GM19351 (cell line): Measurements from ENCODE around the gene DAPK1.
A peak's percentile ranks its signal among the peaks of the same experiment; 100 is the strongest.
"Not testable (repeated sequence)": the region's sequence is repeated elsewhere in the genome, so short reads cannot be mapped to it uniquely, and the experiment has no call there.

Experiments
- ATAC-seq: cut with Tn5 transposase; IDR thresholded peaks from one replicate; pipeline ENCODE4 v1.9.1; 2021; ENCODE audit warnings: mild to moderate bottlenecking, moderate library complexity; ENCODE audit not compliant: unreplicated experiment

The DAPK1 gene

DNA sequence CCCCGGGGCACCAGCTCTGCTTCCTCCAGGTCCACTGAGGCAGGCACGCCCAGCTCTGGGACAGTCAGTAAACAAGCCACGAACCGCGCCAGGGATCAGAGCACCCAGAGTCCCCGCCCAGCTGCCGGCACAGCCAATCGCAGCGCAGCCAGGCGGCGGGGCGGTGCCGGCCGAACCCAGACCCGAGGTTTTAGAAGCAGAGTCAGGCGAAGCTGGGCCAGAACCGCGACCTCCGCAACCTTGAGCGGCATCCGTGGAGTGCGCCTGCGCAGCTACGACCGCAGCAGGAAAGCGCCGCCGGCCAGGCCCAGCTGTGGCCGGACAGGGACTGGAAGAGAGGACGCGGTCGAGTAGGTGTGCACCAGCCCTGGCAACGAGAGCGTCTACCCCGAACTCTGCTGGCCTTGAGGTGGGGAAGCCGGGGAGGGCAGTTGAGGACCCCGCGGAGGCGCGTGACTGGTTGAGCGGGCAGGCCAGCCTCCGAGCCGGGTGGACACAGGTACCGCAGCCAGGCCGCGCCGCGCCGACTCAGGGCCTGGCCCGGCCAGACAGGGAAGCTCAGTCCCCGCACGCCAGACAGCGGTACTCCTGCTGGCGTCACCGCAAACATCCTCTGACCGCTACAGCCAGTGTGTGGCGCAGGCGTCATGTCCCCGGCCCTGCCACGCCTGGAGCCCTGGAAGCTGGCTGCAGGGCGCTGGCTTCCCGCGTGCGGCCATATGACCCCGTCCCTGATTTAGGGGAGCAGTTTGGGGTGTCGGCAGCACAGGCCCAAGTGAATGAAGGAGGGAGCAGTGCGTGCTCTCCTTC is 228.4 kb downstream of the DAPK1 start, which contains the start of gene CTSL:
CTSL (plus strand) TSS at position 220 of the 810 bp plus-strand sequence. CDS start 1,485 bp downstream, outside the sequence.
- peak; percentile 74 for ATAC-seq

GRCh38 chr9:87729246-87729645 is 231.6 kb downstream of the DAPK1 start:
- ATAC-seq: no peak

DNA sequence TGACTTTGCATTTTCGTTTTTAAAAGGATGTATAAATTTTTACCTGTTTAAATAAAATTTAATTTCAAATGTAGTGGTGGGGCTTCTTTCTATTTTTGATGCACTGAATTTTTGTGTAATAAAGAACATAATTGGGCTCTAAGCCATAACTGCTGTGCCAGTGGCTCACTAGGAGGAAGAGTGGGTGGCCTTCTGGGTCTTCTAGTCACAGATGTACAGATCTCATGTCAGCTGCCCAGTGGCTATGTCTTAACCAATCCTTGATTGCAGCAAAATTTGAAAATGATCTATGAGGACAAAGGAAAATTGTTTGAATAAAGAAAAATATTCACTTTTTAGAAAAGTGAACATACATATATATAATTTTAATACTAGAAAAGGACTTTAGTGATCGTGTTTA is 233.7 kb downstream of the DAPK1 start:
- ATAC-seq: no peak

DNA sequence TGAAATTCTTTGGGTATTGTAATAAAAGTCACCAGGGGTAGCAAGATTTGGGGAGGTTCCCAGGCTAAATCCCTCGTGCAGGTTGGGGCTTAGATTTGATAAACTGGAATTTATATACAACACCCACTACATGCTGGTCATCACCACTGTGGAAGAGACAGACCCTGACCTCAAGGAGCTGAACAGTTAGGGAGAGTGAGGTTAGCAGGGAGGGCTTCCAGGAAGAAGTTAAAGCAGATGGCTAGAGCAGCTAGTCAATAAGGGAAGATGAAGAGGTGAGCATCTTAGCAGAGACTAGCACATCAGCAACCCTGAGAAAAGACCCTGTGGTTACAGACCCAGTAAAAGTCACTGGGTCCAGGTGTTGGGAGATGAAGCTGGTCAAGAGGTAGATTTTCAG is 234.7 kb downstream of the DAPK1 start:
- no peak for ATAC-seq

DNA sequence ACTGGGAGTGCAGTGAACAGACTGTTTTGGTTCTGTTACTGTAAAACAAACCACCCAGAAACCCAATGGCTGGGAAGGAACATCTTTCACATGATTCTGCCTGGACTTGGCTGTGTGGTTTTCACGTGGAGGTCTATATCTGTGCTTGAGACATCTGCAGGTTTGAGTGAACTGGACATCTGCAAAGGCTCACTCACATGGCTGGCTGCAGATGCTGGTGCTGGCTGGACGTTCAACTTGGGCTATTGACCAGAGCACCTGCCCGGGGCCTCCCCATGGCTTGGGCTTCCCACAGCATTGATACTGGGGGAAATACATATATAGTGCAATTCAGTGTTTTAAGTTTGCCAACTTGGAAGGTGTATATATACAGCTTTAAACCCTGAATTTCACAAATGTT is 235.1 kb downstream of the DAPK1 start:
- ATAC-seq: no peak

DNA sequence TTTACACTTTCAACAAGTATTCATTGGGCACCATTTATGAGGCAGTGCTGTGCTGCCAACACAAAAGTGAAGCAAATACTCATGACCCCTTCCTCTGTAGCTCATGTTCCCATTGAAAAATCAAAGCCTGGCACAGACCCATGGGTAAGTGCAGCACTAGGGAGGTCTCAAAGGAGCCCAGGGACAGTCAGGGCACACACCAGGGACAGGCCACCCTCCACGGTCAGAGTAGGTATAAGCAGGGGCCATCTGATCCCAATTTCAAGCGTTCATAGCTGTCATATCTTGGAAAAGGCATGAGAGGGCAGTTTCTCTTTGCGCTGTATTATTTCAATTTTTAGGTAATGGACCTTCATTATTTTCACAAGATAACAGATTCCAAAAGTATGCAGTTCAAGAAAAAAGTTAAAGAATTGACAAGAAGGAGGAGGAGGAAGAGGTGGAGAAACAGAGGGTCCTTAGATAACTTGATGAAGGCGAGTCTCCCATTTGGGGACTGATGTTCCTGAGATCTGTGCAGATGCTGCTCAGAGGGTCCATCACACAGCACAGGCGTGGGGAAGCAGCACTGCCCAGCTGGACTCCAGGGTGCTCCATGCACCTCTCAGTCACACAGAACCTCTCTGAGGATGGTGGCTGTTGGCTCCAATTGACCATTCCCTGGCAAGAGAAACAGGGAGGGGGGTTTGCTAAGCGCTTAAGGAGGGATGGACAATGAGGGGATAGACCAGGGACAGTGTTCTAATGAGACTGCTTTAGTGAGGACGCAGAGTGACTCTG is 235.8 kb downstream of the DAPK1 start:
- no peak for ATAC-seq

- ATAC-seq: no peak
Measured at GRCh38 chr9:87734106-87734505, 236.4 kb downstream of the DAPK1 start.

DNA sequence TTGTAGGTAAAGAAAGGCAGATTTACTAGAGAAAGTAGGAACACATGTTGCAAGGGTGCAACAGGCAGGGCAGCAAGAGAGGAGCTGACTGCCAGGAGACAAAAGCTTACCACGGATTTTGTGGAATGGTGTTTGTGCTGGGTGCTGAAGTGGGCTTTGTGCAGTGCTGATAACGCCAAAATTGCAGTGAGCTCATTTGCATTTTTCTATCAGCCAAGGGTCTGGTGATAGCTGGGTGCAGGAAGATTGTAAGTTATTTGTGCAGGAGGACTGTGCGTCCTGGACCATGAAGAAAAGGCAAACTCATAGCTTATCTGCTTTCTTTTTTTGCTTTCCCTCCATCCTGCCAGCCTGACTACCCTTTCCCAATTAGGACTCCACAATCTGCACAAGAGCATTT is 241.9 kb downstream of the DAPK1 start:
- no peak for ATAC-seq

DNA sequence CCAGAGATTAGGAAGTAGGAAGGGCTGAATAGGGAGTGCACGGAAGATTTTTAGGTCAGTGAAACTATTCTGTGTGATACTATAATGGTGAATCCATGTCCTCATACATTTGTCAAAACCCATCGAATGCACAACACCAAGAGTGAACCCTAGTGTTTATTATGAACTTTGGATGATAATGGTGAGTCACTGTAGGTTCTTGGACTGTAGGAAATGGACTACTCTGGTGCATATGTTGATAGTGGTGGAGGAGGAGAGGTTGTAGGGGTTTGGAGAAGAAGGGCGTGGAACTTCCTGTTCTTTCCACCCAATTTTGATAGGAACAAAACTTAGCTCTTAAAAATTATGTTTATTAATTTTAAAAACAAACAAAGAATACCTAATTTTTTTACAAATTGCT is 242.5 kb downstream of the DAPK1 start:
- ATAC-seq: no peak

DNA sequence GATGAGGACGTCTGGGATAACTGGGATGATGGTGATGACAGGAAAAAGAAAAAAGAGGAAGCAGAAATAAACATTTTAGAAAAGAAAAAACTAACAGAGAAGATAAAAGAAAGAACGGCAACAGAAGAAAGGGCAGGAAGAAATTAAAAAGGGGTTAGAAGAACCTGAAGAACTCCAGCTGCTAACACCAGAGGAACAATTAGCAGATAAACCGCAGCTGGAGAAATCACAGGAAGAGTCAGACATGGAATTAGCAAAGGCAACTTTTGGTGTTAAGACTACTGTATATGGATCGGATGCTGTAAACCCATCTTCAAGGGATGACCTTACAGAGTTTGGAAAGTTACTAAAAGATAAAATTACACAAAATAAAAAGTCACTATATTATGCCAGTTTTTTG is 243.7 kb downstream of the DAPK1 start:
- no peak for ATAC-seq

GRCh38 chr9:87741891-87742290 is 244.2 kb downstream of the DAPK1 start:
- no peak for ATAC-seq

DNA sequence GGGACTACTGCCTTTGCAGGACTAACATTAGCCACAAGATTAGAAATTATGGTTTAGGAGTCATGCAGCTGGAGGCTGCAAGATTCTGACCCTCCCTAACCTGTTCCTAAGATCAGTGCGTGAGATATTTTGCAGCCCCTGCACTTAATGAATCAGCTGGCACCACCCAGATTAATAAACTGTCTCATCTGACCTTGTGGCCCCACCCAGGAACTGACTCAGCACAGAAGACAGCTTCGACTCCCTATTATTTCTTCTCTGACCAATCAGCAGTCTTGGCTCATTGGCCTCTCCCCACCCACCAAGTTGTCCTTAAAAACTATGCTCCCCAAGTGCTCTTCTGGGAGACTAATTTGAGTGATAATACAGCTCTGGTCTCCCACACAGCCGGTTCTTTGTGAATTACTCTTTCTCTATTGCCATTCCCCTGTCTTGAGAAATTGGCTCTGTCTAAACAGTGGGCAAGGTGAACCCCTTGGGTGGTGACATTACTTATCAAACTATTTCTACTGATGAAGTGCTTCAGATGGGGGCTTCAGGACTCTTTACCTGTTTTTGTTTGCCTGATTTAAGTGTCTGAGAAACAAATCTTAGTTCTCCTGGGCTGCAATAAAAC is 245.3 kb downstream of the DAPK1 start:
- no peak for ATAC-seq

DNA sequence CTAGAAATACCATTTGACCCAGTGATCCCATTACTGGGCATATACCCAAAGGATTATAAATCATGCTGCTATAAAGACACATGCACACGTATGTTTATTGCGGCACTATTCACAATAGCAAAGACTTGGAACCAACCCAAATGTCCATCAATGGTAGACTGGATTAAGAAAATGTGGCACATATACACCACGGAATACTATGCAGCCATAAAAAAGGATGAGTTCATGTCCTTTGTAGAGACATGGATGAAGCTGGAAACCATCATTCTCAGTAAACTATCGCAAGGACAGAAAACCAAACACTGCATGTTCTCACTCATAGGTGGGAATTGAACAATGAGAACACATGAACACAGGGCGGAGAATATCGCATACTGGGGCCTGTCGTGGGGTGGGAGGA is 246.6 kb downstream of the DAPK1 start:
- ATAC-seq: not testable (repeated sequence)

DNA sequence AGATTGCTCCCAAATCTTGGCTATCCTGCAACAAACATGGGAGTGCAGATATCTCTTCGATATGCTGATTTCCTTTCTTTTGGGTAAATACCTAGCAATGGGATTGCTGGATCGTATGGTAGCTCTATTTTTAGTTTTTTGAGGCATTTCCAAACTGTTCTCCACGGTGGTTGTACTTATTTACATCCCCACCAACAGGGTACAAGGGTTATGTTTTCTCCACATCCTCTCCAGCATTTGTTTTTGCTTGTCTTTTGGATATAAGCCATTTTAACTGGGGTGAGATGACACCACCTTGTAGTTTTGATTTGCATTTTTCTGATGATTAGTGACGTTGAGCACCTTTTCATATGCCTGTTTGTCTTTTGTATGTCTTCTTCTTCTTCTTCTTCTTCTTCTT is 248.5 kb downstream of the DAPK1 start:
- no peak for ATAC-seq

GRCh38 chr9:87748881-87749280 is 251.2 kb downstream of the DAPK1 start:
- ATAC-seq: no peak

DNA sequence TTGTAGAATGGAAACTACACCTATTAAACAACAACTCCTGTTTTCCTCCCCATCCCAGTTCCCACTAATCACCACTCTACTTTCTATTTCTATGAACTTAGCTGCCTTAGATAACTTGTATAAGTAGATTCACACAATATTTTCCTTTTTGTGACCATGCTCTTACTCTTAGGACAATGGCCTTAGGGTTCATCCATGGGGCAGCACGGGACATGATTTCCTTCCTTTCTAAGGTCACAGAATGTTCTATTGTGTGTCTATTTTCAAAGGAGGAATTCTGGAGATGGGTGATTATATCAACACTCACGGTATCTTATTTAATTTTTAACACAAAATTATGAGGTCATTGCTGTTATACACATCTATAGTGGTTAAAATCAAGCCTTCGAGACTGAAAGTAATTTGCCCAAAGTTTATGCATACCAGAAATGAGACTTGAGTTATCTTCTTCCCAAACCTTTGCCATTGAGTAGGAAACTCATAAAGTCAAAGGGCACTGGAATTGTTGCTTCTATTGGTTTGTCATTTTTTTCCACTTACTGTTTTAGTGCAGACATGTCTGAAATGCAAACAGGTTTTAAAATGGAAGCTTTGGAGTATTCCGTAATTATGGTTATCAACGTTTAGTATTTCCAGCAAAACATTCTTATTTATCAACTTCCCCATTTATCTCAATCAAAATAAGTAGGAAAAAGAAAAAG is 251.8 kb downstream of the DAPK1 start:
- no peak for ATAC-seq

DNA sequence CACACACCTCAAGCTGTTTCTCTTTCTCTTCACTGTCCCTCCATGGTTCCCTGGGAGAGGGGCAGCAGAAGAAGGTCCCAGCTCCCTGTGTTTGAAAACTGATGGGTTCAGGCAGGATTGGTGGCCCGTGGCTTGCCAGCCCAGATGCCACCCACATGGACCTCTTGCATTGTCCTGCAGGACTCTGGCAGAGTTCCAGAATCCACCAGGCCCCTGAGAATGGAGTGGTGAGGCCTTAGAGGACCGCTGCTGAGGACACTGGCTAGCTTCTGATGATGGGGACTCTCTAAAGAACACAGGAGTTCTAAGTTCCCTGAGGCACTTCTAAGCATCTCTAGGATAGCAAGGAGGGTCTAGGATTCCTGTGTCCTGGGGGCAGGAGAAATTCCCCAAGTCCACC is 253.1 kb downstream of the DAPK1 start:
- ATAC-seq: no peak

DNA sequence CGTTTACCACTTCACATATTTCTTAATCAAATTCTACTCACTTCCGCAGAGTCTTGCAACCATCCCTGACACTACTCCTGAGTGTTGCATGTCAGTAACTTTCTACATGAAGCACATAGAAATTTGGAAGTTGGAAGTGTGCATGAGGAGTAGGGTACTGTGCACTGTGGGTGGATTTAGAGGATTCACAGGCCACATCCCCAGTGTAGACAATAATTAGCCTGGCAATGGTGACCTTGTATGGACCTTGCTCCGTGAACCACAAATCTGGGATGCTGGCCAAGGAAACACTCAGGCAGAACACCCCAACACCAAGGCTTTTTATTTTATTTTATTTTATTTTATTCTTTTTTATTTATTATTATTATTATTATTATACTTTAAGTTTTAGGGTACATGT is 253.8 kb downstream of the DAPK1 start:
- ATAC-seq: no peak

DNA sequence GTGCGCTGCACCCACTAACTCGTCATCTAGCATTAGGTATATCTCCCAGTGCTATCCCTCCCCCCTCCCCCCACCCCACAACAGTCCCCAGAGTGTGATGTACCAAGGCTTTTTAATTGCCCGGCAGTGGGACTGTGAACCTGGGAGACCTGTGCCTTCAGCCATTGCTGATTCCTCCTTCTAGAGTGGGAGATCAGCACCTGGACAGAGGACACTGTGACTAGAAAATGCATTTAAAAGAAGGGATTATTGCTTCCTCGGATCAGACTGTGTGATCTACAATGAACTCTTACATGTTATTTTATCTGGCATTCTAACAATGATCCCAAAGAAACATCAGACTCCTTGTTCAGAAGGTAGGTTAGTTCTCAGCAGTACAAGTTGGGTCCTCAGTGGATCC is 254.2 kb downstream of the DAPK1 start:
- ATAC-seq: no peak

- ATAC-seq: no peak
Measured at GRCh38 chr9:87753313-87753712, 255.6 kb downstream of the DAPK1 start.
